GM21723 (cell line): ENCODE data around the gene TMEM120B.

Source experiments
- ATAC-seq: cut with Tn5 transposase; IDR thresholded peaks from one replicate; pipeline ENCODE4 v1.9.1; 2021; ENCODE audit warnings: mild to moderate bottlenecking, moderate library complexity; ENCODE audit not compliant: unreplicated experiment

The TMEM120B gene

GRCh38 chr12:121770388-121770787 is 57.8 kb downstream of the TMEM120B start:
- ATAC-seq, result no peak

- no peak for ATAC-seq
Measured at GRCh38 chr12:121770813-121771625, 58.5 kb downstream of the TMEM120B start.

GRCh38 chr12:121773011-121773777 is 60.6 kb downstream of the TMEM120B start:
- peak; percentile 72 for ATAC-seq

- no peak for ATAC-seq
Measured at GRCh38 chr12:121774968-121775474, 62.5 kb downstream of the TMEM120B start.

- no peak for ATAC-seq
Measured at GRCh38 chr12:121775501-121775900, 62.9 kb downstream of the TMEM120B start.

GRCh38 chr12:121776190-121777098 is 63.9 kb downstream of the TMEM120B start:
- ATAC-seq, result peak; percentile 57

- ATAC-seq, result no peak
Measured at GRCh38 chr12:121778567-121779421, 66.2 kb downstream of the TMEM120B start.

- no peak for ATAC-seq
Measured at GRCh38 chr12:121779422-121779895, 66.9 kb downstream of the TMEM120B start.

- ATAC-seq, result no peak
Measured at GRCh38 chr12:121780429-121780828, 67.9 kb downstream of the TMEM120B start.

GRCh38 chr12:121781484-121781997 is 69.0 kb downstream of the TMEM120B start:
- peak; percentile 22 for ATAC-seq

GRCh38 chr12:121781998-121782979 is 69.7 kb downstream of the TMEM120B start:
- ATAC-seq, result peak; percentile 49

GRCh38 chr12:121783766-121784165 is 71.2 kb downstream of the TMEM120B start:
- no peak for ATAC-seq

GRCh38 chr12:121784460-121784859 is 71.9 kb downstream of the TMEM120B start:
- ATAC-seq, result no peak

- ATAC-seq, result no peak
Measured at GRCh38 chr12:121786440-121786825, 73.9 kb downstream of the TMEM120B start.

- ATAC-seq, result no peak
Measured at GRCh38 chr12:121787063-121788025, 74.8 kb downstream of the TMEM120B start.

- no peak for ATAC-seq
Measured at GRCh38 chr12:121788176-121788818, 75.7 kb downstream of the TMEM120B start.
